HG03159 (cell line): ENCODE measurements around the gene ANKH.

Experiments used
- ATAC-seq: cut with Tn5 transposase; IDR thresholded peaks from one replicate; pipeline ENCODE4 v1.9.1; 2021; ENCODE audit warnings: mild to moderate bottlenecking, moderate library complexity; ENCODE audit not compliant: unreplicated experiment

Gene ANKH

DNA sequence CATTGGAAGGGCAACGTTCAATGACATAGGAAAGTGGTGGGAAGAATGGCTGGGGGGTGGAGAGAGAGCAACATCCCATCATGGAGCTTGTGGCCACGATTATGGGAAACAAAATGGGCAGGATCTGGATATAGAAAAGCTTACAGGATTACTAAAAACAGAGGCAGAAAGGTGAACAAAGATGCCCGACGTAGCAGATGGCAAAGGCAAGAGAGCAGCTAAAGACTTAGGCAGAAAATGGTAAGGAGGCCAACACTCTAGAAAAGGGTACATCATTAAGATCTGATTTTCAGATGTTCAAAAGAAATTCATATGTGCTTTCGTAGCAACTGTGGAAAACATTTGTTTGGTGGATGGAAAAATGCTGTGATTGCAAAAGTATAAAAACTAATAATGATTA is 104.5 kb downstream of the ANKH start:
- ATAC-seq, result no peak

DNA sequence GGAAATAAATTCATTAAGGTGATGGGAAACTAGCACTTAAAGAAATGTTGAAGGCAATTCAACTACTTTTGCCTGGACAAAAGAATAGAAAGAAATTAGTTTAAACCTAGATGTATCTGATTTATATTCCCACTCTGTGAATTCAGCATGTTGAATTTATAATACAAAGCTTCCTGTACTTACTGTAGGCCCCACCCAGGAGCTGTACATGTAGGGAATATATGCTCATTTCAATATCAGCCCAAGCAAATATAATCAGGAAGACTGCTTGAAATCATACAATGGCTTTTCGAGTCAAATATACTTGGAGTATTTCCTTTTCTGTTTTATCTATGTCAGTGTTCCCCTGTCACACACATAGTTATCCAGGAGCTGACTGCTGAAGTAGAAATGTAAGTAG is 105.0 kb downstream of the ANKH start:
- ATAC-seq, result no peak

DNA sequence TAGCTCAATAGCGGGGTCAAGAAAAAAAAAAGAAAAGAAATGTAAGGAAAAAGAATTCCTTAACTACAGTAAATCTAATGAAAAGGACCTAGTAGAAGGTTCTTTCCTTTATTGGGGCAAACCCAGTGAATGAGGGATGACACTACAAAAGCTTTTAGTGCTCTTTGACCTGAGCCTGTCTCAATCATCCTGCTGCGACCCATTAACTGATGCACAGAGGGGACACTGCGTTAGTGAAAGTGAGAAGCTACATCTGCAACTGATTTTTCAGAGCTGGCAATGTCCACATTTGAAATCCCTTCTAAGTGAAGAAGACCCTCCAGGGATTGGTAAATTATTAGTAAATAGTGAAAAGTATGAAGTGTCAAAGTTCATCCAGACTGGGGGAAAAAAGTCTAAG is 106.0 kb downstream of the ANKH start:
- ATAC-seq, result no peak

DNA sequence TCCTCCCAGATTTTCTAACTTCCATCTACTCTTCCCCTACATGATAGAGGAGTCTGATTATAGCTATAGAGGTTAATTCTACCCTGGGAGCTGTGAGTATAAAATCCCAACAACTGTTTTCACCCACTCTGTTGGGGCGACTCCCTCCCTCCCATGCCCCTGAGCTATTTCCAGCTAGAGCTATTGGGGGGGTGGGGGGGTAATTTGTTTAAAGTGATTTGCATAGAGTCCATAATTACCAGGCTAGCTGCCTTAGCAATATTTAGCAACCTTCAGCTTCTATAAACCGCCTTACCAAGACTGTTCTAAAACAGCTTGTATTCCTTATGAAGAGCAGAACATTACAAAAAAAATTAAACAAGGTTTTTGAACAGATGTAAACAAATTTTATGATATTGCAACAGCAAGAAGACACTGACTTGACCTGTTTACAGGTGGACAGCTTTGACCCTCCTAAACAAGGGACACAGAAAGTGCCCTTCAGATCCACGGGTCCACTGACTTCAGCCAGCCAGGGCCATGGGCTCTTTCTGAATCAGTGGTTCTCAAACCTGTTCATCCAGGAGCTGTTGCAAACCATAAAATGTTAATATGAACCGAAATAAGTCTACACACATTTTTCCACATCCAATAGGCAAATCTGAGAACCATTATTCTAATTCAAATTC is 108.9 kb downstream of the ANKH start:
- no peak for ATAC-seq

DNA sequence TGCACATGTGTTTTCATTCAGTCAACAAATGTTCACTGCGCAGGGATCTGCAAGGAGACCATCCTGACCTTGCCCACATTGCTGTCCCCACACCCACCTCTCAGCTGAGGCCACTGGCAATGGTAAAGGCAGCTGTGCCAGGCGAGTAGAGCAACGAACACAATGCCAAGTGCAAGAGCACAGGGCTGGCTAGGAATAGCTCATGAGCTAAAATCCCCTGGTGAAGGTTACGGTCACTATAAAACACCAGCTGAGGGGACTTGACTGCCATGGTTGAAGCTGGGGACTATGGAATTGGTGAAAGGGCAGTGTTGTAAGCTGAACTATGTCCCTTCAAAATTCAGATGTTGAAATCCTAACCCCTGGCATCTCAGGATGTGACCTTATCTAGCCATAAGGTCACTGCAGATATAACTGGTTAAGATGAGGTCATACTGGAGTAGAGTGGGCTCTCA is 111.0 kb downstream of the ANKH start:
- no peak for ATAC-seq

DNA sequence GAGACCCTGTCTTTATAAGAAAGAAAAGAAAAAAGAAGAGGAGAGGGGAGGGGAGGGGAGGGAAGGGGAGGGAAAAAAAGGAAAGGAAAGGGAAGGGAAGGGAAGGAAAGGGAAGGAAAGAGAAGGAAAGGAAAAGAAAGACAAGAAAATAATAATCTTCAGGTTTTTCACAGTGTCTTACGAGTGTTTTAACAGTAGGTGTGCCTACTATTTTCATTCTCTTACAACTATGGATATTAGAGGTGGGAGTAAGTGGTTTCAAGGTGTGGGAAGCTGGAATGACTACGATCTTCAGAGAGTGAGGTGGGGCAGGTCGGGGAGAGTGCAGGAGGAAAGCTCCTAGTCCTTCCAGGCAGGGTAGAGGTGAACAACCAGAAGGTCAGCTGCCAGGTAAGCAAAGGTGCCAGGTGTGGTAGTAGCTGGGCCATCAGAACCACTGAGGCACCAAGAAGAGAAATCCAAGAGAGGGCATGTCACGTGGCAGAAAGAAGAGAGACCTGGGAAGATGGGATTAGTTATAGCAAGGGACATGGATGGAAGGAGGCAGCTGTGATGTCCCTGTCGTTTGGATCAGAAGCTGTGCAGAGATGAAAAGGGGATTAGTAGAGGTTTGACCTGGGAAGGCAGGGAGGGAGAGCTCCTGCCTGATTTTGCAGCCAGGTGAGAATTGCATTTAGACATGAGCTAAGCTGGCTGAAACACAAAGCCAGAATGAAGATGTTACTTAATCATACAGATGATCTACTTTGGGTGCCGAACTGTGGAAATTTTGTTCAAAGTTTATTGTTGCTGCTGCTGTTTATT is 111.6 kb downstream of the ANKH start:
- ATAC-seq, result no peak

DNA sequence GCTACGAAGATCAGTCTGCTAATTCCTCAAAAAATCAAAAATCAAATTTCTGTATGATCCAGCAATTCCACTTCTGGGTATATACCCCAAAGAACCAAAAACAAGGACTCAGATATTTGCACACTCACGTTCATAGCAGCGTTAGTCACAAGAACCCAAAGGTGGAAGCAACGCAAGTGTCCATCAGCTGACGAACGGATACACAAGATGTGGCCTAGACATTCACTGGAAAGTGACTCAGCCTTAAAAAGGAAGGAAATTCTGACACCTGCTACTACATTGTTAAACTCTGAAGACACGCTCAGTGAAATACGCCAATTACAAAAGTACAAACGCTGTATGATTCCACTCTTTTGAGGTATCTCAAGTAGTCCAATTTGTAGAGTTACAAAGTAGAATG is 113.7 kb downstream of the ANKH start:
- ATAC-seq, result no peak

DNA sequence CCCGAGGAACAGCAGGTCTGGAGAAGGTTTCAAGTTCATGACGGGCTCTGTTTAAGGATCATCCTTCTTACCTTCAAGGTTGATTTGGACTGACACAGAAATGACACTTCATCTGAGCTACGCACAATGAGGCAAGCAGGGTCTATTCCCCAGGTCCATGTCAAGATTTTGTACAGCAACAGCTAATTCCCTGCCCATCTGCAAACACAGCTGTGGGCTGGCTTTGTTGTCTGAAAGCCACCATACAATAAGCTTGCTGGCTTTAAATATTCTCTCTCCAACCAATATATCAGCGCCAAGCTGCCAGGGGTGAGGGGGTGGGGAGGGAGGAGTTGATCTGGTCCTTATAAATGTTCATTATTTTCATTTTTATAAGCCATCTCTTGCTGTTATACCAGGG is 115.1 kb downstream of the ANKH start:
- ATAC-seq, result no peak

DNA sequence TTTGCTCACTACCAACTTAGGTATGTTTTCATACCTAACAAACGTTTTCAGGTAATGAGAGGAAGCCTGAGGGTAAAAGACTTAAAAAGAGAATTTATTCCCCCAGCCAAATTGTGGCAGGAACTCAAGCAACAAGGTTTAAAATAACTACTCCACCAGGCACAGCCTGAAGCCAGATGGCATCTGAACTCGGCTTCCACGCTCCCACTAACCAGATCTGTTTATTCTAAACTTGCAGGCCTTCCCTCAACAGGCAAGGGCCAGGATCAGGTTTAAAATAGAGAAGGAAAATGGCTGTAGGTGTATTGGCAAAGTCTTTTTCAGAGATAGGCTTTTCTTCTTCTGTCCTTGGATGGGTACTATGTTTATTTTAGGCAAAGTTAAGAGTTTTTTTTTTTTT is 117.6 kb downstream of the ANKH start:
- no peak for ATAC-seq

DNA sequence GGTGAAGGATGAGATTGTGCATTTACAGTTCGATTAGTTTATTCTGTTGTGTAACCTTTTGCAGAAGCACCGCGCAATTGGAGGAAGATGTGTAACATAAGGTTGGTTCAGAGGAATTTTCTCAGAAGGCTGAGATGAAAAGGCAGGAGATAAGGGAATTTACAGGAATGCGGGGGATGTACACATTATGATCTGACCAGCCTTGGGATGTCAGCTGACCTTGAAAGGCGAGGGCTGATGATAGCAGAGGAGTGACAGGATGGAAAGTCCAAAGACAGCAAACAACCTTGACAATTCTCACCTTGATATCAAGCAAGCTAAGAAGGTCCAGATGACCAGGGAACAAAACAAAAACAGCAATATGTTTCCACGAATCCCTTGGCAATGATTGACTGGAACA is 118.3 kb downstream of the ANKH start:
- no peak for ATAC-seq

DNA sequence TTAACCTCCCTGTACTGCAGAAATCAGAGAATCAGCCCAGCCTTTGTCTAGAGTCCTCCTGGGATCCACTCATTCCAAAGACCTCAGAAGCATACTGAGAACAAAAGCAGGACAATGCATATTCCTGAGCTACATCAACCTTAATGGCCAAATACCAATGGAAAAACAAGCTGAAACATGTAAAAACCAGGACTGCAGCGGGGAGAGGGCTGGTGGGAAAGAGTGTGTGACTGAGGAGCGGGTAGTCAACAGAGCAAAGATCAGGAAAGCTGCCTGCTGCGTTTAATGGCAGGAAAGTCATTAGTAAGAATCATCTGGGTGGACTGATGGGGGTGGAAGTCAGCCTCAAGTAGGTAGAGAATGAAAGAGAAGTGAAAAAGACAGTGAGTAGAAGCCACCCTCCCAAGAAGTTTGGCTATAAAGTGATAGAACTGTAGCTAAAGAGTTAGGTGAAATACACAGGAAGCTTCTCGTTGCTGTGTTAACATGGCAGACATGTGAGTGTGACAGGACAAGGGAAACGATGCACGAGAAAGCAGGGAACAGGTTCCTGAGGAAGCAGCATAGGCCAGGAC is 119.0 kb downstream of the ANKH start:
- no peak for ATAC-seq

DNA sequence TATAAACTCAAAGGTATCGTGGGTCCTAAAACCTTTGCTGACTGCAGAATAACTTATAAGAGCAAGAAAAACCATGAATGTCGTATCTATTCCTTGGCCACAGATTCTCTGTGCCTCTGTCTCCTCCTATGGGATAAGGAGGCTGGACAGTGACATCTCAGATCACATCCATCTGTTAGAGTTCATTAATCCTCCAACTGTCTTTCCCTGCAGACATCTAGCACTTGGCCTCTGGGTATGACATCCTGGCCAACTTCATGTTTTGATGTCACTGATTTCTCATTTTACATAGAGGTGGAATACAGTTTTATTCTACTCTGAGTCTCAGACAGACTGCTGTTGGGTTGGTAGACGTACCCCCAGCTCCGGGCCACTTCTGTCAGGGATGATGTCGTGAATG is 120.9 kb downstream of the ANKH start:
- no peak for ATAC-seq

DNA sequence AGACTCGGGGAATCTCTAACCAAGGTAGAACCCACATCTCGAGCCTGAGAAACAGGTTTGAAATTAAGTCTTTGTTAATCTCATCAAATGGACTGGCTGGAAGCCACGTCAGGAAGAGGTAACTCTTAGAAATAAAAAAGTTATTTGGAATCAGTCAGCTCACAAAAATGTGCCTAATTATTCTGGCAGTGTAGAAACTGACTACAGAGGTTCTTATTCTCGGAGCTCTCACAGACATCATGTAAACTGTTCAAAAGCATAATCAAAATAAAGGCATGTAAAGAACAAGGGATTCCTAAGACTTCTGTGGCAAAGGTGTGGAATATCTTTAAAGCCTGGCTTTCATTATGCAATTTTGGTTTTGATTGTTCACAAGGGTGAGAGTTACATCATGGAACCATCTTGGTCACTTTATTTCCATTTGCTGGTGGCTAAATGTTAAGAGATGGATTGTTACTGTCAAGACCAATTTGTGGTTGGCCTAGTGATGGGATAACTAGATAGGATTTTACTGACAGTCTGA is 121.9 kb downstream of the ANKH start:
- no peak for ATAC-seq

DNA sequence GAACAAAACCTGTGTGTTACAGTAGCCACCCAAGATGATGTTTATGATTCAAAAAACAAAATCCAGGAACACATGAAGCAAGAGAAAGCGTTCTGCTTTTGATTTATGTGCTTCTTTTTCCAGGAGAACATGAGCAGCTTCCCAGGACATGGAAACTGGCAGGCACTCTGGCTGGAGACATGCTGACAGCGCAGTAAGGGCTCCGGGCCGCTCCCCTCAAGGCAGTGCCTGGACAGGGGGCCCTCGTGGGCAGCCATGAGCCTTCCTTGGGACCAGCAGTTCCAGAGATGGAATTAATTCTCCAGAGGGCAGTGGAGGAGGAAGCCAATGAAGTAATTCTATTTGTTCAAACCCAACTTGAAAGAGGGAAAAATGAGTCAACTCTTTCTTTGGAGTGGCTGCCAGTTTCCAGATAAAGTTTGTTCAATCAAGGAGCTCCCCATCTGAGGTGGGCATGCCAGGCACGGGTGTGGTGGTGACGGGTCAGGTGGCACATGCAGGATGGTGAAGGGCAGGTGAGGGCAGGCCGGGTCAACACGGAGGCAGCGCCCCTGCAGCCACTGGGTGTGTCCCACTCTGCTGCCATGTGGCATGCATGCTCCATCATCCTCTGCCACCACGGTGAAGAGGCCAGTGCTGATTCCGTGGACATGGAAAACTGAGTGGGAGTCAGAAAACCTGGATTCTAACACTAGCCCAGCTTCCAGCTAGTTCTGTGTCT is 123.2 kb downstream of the ANKH start:
- ATAC-seq, result no peak

DNA sequence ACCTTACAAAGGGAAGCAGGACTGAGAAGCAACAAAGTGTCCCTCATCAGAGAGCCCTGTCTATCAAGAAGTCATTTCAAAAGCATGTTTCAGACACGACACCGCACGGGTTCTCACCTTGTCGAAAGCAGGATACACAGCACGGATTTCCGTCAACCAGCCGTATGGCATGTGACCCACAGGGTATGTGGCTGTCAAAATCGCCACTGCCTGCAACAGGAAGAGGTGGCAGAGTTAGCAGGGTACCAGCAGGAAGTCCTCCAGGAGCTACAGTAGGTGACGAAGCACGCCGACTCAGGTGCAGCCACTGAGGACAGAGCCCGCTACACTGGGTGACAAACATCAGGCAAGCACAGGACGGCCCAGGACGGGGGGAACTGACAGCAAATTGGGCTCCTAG is 125.8 kb downstream of the ANKH start:
- ATAC-seq, result no peak

DNA sequence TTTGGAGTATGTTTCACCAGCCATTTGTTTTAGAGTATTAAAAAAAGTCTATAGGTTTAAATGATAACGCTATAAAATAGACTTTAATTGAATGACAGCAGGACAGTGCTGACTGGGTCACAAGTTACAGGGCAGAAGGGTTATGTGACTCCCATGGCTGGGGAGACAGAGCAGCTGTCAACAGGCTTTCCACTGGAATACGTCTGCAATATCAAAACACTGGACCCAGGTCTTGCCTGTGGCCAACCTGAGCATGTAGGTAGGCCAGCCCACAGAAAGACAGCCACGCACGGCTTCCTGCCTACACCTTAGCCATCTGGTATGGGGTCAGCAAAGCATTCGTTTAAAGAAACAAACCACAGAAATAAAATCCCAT is 126.4 kb downstream of the ANKH start:
- no peak for ATAC-seq

DNA sequence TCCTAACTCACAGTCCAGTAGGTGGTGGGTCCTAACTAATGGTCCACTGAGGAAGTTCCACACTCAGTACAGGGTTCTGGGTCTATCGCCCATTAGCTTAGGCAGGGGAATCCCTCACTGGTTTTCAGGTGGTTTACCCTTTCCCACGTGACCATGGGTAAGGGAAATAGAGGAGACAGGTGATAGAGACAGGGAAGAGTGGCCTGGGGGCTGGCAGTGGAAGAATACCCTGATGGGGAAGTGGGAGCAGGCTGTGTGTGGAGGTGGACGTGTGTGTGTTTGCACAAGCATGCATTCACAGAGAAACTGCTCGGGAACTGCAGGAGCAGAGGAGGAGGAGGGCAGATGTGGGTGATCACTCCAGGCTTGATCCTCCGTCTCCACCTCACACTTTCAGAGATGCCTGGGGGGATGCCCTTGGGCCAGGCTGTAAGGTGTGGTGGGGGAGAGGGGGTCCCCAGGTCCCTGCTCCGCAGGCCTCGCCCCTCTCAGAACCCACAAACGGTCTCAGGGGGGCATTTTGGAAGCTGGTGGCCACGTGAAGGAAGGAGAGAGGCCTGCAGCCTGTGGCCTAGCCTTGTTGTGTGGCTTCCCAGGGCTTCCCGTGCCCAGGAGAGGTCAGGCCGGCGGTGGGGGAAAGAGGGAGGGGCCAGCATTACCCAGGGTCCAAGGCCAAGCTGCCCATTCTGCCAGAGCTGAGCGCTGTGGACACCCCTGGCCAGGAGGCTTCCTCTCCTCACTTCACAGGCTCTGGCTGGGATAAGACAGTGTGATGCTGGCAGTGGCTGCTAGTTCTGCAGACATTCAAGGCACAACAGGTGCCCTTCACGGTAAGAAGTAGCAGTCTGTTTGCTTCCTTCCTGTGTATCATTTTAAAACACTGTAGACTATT is 127.0 kb downstream of the ANKH start:
- no peak for ATAC-seq

DNA sequence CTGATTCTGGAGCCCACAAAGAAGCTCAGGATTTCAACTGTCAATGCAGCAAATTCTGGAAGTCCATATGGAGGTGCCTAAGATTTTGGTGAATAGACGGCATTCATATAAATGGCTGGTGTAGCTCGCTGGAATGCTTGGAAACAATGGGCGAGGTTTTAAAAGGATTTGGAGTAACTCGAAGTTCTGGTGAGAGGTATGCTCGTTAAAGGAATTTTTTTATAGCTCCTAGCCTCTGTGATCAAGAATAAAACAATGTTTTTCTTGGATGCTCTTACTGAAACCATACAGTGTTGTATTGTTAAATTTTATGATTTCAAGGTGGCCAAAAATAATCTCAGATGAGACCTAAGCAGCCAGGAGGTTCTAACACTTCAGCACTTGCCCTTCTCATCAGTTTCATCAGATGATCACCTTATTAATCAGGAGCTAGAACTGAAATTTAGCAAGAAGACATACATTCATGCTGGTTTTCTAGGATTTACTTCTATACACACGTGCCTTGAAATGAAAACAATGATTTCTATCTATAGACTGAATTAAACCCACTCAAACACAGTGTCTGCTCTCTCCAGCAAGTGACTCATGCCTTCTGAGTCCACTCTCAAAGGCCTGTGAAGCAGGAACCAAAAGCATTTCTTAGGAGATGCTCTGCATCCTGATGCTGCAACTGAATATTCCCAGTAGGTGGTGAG is 127.8 kb downstream of the ANKH start:
- no peak for ATAC-seq

DNA sequence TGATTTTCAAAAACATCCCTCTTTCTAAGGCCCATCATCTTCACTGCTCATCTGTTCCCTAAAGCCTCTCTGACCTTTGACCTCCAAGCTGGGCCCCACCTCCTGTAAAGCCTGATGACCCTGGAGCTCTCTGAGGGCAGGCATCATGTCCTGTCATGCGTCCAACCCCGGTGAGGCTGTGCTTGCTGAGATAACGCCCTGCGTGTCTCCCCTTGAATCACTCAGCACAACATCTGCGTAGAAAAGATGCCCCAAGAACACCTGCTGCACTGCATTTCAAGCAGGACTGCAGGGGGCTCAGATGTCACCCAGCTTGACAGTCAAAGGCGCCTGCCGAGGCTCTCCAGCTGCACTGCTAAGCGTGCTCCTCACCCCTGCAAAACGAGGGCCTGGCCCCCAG is 129.1 kb downstream of the ANKH start:
- ATAC-seq, result no peak
